ENCODE results near the gene DEPDC1B. TPM values are rescaled to one million over a fixed set of nuclear protein-coding genes. Genes with fewer than 3 reads are reported as not detected.
A peak's percentile ranks its signal among the peaks of the same experiment; 100 is the strongest.

DEPDC1B gene
- total RNA-seq, 1 donor from 2014 or later = 6.4 TPM

DNA sequence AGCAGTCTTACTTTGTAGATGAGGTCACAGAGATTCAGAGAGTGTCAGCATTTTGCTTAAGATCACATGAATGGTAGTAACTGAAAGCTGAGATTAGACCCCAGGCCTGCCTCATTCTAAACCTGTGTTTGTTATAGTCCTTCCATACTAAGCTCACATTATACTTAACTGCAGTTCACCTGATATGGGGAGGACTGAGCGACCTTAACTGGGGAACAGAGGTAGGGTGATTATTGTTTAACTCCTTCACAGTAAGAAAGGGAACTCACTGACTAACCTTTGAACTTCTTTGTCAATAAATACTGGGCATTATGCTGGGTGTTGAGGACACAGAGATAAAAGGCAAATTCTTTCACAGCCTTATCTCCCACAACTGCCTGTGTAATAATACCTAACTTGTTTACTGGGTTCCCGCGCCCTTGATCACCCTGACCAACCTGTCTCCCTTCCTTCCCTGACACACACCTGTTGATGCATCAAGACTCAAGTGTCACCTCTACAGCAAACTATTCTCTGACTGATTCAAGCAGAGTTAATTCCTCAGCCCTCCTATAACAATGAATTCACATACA is 27.2 kb downstream of the DEPDC1B start:
- H3K36me3 Mint-ChIP-seq (ENCODE audit: low read depth, unreplicated experiment) = no peaks in the 10 kb centered on the region
- no peak overlapping the region for H3K4me3 Mint-ChIP-seq (ENCODE audit: unreplicated experiment)
- no peak for DNase-seq (ENCODE audit: low spot score)
- peaks cover 9% of the 10 kb centered on the region for H3K27me3 Mint-ChIP-seq (ENCODE audit: unreplicated experiment)
- TF ChIP-seq, protein P1, sequence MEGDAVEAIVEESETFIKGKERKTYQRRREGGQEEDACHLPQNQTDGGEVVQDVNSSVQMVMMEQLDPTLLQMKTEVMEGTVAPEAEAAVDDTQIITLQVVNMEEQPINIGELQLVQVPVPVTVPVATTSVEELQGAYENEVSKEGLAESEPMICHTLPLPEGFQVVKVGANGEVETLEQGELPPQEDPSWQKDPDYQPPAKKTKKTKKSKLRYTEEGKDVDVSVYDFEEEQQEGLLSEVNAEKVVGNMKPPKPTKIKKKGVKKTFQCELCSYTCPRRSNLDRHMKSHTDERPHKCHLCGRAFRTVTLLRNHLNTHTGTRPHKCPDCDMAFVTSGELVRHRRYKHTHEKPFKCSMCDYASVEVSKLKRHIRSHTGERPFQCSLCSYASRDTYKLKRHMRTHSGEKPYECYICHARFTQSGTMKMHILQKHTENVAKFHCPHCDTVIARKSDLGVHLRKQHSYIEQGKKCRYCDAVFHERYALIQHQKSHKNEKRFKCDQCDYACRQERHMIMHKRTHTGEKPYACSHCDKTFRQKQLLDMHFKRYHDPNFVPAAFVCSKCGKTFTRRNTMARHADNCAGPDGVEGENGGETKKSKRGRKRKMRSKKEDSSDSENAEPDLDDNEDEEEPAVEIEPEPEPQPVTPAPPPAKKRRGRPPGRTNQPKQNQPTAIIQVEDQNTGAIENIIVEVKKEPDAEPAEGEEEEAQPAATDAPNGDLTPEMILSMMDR (IDR thresholded peaks at IDR 0.05; ENCODE audit: unreplicated experiment) = no peak
- H3K9me3 Mint-ChIP-seq (ENCODE audit: unreplicated experiment) = no peaks in the 10 kb centered on the region
- peaks cover 28% of the 10 kb centered on the region for H3K4me1 Mint-ChIP-seq (ENCODE audit: unreplicated experiment)
- H3K27ac Mint-ChIP-seq (ENCODE audit: unreplicated experiment) = peak overlapping the region; percentile 13

DNA sequence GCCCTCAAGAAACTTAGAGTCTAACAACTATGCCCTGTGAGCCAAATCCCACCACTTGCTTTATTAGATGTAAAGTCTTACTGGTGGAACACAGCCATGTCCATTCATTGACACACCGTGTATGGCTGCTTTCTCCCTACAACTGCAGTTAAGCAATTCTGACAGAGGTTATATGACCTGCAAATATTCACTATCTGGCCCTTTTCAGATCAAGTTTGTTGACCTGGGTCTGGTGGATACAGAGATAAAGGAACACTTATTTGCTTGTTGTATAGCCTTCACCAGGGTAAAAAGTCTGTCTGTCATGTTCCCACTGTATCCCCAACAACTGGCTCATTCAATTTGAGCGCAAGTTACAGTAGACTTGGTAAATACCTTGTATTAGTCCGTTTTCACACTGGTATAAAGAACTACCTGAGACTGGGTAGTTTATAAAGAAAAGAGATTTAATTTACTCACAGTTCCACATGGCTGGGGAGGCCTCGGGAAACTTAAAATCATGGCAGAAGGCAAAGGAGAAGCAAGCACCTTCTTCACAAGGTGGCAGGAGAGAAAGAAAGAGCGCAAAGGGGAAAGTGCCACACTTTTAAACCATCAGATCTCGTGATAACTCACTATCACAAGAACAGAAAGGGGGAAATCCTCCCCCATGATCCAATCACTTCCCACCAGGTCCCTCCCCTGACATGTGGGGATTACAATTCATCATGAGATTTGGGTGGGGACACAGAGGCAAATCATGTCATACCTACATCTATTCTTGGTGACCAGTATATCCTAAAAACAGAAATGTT is 27.9 kb downstream of the DEPDC1B start:
- Mint-ChIP-seq H3K9me3 (ENCODE audit: unreplicated experiment) (no peaks in the 10 kb centered on the region), H3K4me3 (ENCODE audit: unreplicated experiment) (no peak overlapping the region), H3K27ac (ENCODE audit: unreplicated experiment) (no peak overlapping the region), H3K36me3 (ENCODE audit: low read depth, unreplicated experiment) (no peaks in the 10 kb centered on the region), H3K27me3 (ENCODE audit: unreplicated experiment) (peaks cover 9% of the 10 kb centered on the region), H3K4me1 (ENCODE audit: unreplicated experiment) (peaks cover 28% of the 10 kb centered on the region)
- TF ChIP-seq, protein P1 (IDR thresholded peaks at IDR 0.05; ENCODE audit: unreplicated experiment) = no peak
- DNase-seq (ENCODE audit: low spot score) = no peak

DNA sequence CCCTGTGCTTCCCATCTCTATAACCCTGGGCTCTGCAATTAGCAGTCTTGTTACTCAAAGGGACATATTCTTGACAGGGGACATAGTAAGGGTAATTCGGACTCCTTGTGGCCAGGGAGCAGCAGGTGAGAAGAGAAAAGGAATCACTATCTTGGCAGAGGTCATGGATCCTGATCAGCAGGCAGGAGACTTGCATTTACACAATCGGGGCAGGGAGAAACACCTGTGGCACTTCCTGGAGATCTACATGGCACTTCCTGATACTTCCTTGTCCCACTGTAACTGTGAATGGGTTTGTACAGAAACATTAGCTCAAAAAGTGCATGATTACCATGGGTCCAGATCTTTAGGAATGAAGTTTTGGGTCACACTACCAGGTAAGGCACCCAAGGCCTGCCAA is 29.2 kb downstream of the DEPDC1B start:
- H3K4me1 Mint-ChIP-seq (ENCODE audit: unreplicated experiment) = peaks cover 28% of the 10 kb centered on the region
- DNase-seq (ENCODE audit: low spot score) = no peak
- H3K36me3 Mint-ChIP-seq (ENCODE audit: low read depth, unreplicated experiment) = peaks cover 10% of the 10 kb centered on the region
- no peak overlapping the region for H3K4me3 Mint-ChIP-seq (ENCODE audit: unreplicated experiment)
- peaks cover 9% of the 10 kb centered on the region for H3K27me3 Mint-ChIP-seq (ENCODE audit: unreplicated experiment)
- TF ChIP-seq, protein P1 (IDR thresholded peaks at IDR 0.05; ENCODE audit: unreplicated experiment) = no peak
- H3K9me3 Mint-ChIP-seq (ENCODE audit: unreplicated experiment) = no peaks in the 10 kb centered on the region
- H3K27ac Mint-ChIP-seq (ENCODE audit: unreplicated experiment) = no peak overlapping the region

DNA sequence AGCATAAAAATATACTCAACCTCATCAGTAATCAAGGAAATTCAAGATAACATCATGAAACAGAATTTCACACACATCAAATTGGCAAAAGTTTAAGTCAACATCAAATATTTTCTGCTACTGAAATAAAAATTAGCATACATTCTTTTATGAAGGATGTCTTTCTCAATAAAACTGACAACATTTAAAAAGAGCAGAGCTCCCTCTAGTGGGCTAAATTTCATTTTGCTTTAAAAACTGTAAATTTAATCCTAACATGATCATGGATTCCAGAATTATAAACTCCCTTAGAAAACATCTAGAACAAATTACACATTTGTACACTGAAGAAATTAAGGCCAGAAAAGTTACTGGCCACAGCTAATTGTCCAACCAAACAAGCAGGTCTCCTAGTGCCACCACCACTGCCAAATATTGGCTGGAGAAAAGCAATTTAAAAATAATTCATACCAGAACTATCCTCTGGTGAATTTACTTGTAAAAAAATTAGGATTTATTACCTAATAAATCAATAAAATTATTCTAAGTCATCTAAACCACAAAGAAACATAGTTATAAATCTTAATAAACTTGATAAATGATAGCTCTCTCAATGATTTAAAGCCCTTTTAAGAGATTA is 31.2 kb downstream of the DEPDC1B start:
- TF ChIP-seq, protein P1 (IDR thresholded peaks at IDR 0.05; ENCODE audit: unreplicated experiment) = peak; percentile 95
- H3K36me3 Mint-ChIP-seq (ENCODE audit: low read depth, unreplicated experiment) = peaks cover 10% of the 10 kb centered on the region

More for the DNA sequence above, 31.2 kb downstream of the DEPDC1B start:
- no peak overlapping the region for H3K27ac Mint-ChIP-seq (ENCODE audit: unreplicated experiment)
- H3K27me3 Mint-ChIP-seq (ENCODE audit: unreplicated experiment) = peaks cover 5% of the 10 kb centered on the region
- no peaks in the 10 kb centered on the region for H3K9me3 Mint-ChIP-seq (ENCODE audit: unreplicated experiment)
- no peak overlapping the region for H3K4me3 Mint-ChIP-seq (ENCODE audit: unreplicated experiment)
- DNase-seq (ENCODE audit: low spot score) = no peak
- peaks cover 22% of the 10 kb centered on the region for H3K4me1 Mint-ChIP-seq (ENCODE audit: unreplicated experiment)

Measured in endothelial cell (in vitro differentiated cells).